SJCRH30 (cell line): ENCODE data around the gene CYP2B6. TPM values are rescaled to one million over a fixed set of nuclear protein-coding genes. Genes with fewer than 3 reads are reported as not detected.
"Not testable (repeated sequence)": the region's sequence is repeated elsewhere in the genome, so short reads cannot be mapped to it uniquely, and the experiment has no call there.

Experiments
- DNase-seq, 2 experiments: peaks; one replicate each; pipeline ENCODE4 v3.0.0-alpha.2; 2015 to 2020
- H3K27ac ChIP-seq: fragments of 250-450 bp; sonication (Bioruptor Pico); 2 replicates; pipeline ENCODE4 v1.5.1; 2020; ENCODE audit warnings: mild to moderate bottlenecking, moderate library complexity
- H3K27me3 ChIP-seq: fragments of 250-450 bp; sonication (Bioruptor Pico); 2 replicates; pipeline ENCODE4 v1.5.1; 2020; ENCODE audit warnings: mild to moderate bottlenecking, moderate library complexity
- H3K36me3 ChIP-seq: fragments of 250-450 bp; sonication (Bioruptor Pico); 2 replicates; pipeline ENCODE4 v1.5.1; 2020; ENCODE audit warnings: mild to moderate bottlenecking, moderate library complexity
- H3K4me1 ChIP-seq: fragments of 250-450 bp; sonication (Bioruptor Pico); 2 replicates; pipeline ENCODE4 v1.5.1; 2020; ENCODE audit warnings: mild to moderate bottlenecking, moderate library complexity
- H3K4me3 ChIP-seq: fragments of 250-450 bp; sonication (Bioruptor Pico); 2 replicates; pipeline ENCODE4 v1.5.1; 2020; ENCODE audit warnings: mild to moderate bottlenecking, moderate library complexity
- H3K9me3 ChIP-seq: fragments of 250-450 bp; sonication (Bioruptor Pico); replicated peaks from 2 replicates; pipeline ENCODE4 v1.5.1; 2020; ENCODE audit warnings: mild to moderate bottlenecking, moderate library complexity
- total RNA-seq: library from RNA; depleted of rRNA; stranded (reverse); fragments of >200 nt; shearing (Covaris generic); gene quantifications from 2 replicates; pipeline ENCODE4 v1.2.3, GENCODE V29; 2014; rRNA removed

CYP2B6 gene
- total RNA-seq, 1 experiment from 2014 or later = not detected

DNA sequence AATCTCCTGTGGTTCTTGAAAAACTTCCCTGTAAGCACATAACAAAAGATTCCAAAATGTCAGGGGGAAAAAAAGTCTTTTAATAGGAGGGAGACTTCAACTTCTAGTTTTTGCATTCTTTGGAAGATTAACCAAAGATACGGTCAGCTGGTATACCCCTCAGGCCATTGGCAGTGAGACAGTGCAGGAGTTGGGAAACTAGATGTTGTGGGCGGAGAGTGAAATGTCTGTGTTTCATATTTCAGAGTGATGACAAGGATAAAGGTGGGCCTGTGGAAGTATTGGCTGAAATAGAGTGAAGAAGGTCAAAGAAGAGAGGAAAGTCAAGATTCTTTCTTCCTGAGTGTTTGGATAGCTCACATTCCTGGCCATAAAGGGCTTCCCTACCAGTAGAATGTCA lies 40.8 kb downstream of the CYP2B6 start:
- no peaks in the 10 kb centered on the region for H3K9me3 ChIP-seq
- H3K27me3 ChIP-seq = peaks cover 4% of the 10 kb centered on the region
- no peak overlapping the region for H3K4me3 ChIP-seq
- no peak overlapping the region for H3K27ac ChIP-seq
- H3K36me3 ChIP-seq = no peaks in the 10 kb centered on the region
- DNase-seq = no peak
- 0 out of 2 replicates have a peak, but pooled peaks cover 5% of the 10 kb centered on the region for H3K4me1 ChIP-seq

DNA sequence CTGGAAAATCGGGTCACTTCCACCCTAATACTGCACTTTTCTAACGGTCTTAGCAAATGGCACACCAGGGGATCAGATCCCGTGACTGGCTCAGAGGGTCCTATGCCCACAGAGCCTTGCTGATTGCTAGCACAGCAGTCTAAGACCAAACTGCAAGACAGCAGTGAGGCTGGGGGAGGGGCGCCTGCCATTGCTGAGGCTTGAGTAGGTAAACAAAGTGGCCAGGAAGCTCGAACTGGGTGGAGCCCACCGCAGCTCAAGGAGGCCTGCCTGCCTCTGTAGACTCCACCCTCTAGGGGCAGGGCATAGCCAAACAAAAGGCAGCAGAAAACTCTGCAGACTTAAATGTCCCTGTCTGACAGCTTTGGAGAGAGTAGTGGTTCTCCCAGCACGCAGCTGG lies 42.2 kb downstream of the CYP2B6 start:
- not testable (repeated sequence) for H3K36me3 ChIP-seq, H3K9me3 ChIP-seq, H3K4me1 ChIP-seq, H3K4me3 ChIP-seq, H3K27me3 ChIP-seq, H3K27ac ChIP-seq, DNase-seq

DNA sequence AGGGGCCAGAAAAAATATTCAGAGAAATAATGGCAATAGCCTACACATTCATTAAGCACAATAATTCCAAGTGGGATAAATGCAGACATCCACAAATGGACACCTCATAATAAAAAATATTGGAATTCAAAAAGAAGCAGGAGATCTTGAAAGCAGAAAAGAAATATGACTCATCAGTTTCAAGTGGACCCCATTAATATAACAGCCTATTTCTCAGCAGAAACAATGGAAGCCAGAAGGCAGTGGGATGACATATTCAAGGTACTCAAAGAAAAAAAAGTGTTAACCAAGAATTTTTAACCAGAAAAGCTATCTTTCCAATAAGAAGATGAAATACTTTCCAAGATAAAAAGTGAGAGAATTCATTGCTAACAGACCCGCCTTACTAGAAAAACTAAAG lies 48.7 kb downstream of the CYP2B6 start:
- H3K9me3 ChIP-seq = no peaks in the 10 kb centered on the region
- no peak overlapping the region for H3K4me3 ChIP-seq
- no peaks in the 10 kb centered on the region for H3K4me1 ChIP-seq
- no peaks in the 10 kb centered on the region; the same call in none of the 2 replicates for H3K27me3 ChIP-seq
- no peak overlapping the region for H3K27ac ChIP-seq
- DNase-seq = no peak
- no peaks in the 10 kb centered on the region for H3K36me3 ChIP-seq

DNA sequence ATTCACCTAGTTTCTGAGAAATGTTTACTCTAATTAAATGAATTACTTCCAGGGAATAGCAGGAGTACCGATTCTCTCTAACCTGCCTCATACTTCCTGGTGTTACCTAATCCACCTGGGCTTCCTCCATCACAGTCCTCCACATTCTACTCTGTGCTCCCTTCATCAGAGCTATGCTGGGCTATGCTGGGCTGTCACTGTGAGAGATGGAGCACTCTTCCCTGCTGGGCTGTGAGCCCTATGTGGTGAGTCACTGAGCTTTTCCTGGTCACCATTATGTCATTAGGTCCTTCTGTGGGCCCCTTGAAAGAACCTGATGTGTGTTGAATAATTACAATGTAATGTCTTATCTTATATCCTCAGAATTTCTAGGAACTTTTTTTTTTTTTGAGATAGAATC lies 54.0 kb downstream of the CYP2B6 start:
- not testable (repeated sequence) for H3K4me3 ChIP-seq, H3K27ac ChIP-seq, H3K4me1 ChIP-seq, DNase-seq, H3K27me3 ChIP-seq, H3K9me3 ChIP-seq, H3K36me3 ChIP-seq

DNA sequence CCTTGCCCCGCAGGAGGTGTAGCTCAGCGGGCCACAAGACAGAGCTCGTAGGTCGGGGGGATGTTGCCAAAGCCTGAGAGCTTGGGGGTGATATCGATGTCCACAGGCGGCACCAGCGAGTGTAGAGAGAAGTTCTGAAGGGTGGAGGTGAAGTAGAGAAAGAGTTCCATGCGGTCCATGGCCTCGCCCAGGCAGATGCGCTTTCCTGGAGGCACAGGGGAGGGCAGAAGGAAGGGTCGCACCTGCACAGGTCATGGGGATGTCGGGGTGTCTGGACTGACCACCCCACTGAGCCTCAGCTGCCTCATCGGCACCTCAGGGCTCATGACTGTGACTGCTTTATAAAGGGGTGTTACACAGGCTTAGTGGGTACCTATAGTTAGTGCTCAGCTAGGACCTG lies 59.3 kb downstream of the CYP2B6 start:
- no peak overlapping the region for H3K4me3 ChIP-seq
- no peak for DNase-seq
- no peaks in the 10 kb centered on the region for H3K9me3 ChIP-seq
- H3K27me3 ChIP-seq = peaks cover 15% of the 10 kb centered on the region
- H3K4me1 ChIP-seq = no peaks in the 10 kb centered on the region
- H3K27ac ChIP-seq = no peak overlapping the region
- H3K36me3 ChIP-seq = no peaks in the 10 kb centered on the region

DNA sequence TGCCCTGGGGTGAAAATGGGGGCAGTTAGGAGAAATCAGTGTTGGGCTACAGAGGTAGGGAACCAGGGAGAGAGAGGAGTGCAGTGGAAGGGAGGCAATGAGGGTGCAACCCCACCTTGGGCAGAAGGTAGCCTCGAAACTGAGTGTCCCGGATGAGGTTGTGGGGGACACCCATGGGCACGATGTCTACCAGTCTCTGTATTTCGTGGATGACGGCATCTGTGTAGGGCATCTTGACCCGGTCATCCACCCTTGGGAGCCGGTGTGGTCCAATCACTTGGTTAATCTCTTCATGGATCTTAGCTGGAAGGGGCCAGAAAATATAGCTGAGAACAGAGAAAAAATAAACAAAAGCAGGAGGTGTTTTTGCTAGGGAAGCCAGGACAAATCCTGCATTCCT lies 61.1 kb downstream of the CYP2B6 start:
- not testable (repeated sequence) for H3K4me3 ChIP-seq, H3K27ac ChIP-seq, H3K4me1 ChIP-seq, H3K9me3 ChIP-seq, H3K36me3 ChIP-seq, DNase-seq
- H3K27me3 ChIP-seq = peaks cover 15% of the 10 kb centered on the region

DNA sequence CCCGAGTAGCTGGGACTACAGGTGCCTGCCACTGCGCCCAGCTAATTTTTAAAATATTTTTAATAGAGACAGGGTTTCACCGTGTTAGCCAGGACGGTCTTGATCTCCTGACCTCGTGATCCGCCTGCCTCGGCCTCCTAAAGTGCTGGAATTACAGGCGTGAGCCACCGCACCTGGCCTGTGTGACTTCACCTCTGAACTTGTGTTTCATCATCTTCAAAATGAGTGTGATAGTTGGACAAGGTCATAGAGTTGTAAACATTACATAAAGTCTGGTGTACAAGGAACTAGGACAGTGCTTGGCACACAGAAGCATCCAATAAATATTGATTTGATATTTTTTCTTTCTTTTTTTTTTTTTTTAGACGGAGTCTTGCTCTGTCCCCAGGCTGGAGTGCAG lies 62.2 kb downstream of the CYP2B6 start:
- not testable (repeated sequence) for H3K4me1 ChIP-seq, DNase-seq, H3K27ac ChIP-seq, H3K4me3 ChIP-seq, H3K36me3 ChIP-seq, H3K9me3 ChIP-seq
- H3K27me3 ChIP-seq = peaks cover 11% of the 10 kb centered on the region

DNA sequence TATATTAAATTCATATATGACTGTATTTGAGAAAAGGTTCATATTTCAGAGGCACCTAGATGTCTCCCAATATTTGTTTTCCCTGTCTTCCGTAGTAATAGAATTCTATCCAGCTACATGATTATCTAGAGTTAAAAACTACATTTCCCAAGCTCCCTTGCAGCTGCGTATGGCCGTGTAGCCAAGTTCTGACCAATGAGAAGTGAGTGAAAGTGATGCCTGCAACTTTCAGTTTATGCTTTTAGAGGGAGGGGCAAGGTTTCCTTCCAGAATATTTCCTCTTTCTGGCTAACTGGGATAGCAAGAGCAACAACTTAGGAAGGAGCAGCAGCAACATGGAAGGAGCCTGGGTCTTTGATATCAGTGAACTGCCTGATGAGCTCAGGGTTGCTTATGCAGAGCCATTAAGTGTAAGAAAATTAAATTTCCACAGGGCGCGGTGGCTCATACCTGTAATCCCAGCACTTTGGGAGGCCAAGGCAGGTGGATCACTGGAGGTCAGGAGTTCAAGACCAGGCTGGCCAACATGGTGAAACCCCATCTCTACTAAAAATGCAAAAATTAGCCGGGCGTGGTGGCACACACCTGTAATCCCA lies 74.0 kb downstream of the CYP2B6 start:
- Histone ChIP-seq H3K4me1 (no peaks in the 10 kb centered on the region), H3K4me3 (no peak overlapping the region), H3K27me3 (peaks cover 5% of the 10 kb centered on the region; the same call in 1 of the 2 replicates)

More for the DNA sequence above, 74.0 kb downstream of the CYP2B6 start:
- Histone ChIP-seq H3K36me3 (no peaks in the 10 kb centered on the region), H3K27ac (no peak overlapping the region), H3K9me3 (no peaks in the 10 kb centered on the region)
- peak in 1 of 2 experiments; percentile 31 for DNase-seq

Other genes starting within 250 kb of the CYP2B6 start
- gene ACTMAP, start 240.8 kb upstream of the CYP2B6 start, total RNA-seq = 5.0 and 5.4 TPM in 2 replicates
- 181 and 208 TPM in 2 replicates for gene SNRPA, start 240.1 kb upstream of the CYP2B6 start, total RNA-seq
- 0.66 TPM in 1 of 2 replicates, not detected in the other for gene MIA, start 215.8 kb upstream of the CYP2B6 start, total RNA-seq
- 10.5 and 11.1 TPM in 2 replicates for gene RAB4B, start 213.0 kb upstream of the CYP2B6 start, total RNA-seq
- 55.7 and 56.2 TPM in 2 replicates for gene EGLN2, start 192.1 kb upstream of the CYP2B6 start, total RNA-seq
- not detected in 2 replicates for gene CYP2A6, start 140.8 kb upstream of the CYP2B6 start, total RNA-seq
- not detected in 2 replicates for gene CYP2A7, start 109.1 kb upstream of the CYP2B6 start, total RNA-seq
- not detected in 2 replicates for gene CYP2A13, start 97.2 kb downstream of the CYP2B6 start, total RNA-seq
- not detected in 2 replicates for gene CYP2F1, start 123.2 kb downstream of the CYP2B6 start, total RNA-seq
- not detected in 2 replicates for gene CYP2S1, start 201.9 kb downstream of the CYP2B6 start, total RNA-seq
- 24.1 and 25.1 TPM in 2 replicates for gene AXL, start 227.9 kb downstream of the CYP2B6 start, total RNA-seq